Measurements from ENCODE around the gene SLC1A2.

The SLC1A2 gene

DNA sequence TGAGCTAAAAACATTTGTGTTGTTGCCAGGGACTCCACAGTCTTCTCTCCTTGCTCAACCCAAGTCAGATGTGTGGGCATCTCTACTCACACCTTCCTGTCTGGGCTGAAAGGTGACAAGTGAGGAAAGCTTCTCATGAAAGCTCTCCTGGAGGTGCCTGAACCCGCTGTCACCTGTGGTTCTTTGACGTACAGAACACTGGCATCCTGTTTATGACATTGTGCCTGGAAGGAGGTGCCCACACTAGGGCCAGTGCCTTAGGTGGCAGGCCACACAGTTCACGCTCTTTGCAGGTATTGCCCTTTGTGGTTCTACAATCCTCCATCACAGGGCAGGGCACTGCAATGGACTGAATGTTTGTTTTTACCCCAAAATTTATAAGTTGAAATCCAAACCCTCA, 171.9 kb downstream of the SLC1A2 start:
- H3K79me2 ChIP-seq (ENCODE audit: insufficient read depth, low read length) = no peaks in the 10 kb centered on the region
- no peak overlapping the region for H3K4me3 ChIP-seq (ENCODE audit: insufficient read depth, low read length, poor library complexity, severe bottlenecking)
- H3K9me2 ChIP-seq (replicated peaks; ENCODE audit: insufficient read depth, low read length) = no peaks in the 10 kb centered on the region
- no peaks in the 10 kb centered on the region for H4K20me1 ChIP-seq (ENCODE audit: low read depth, low read length)
- no peaks in the 10 kb centered on the region for H3K36me3 ChIP-seq (ENCODE audit: low read length)
- no peak overlapping the region for H3K4me2 ChIP-seq (ENCODE audit: low read depth, low read length, poor library complexity, severe bottlenecking)
- H3K27ac ChIP-seq (ENCODE audit: low read depth, low read length) = no peak overlapping the region
- no peaks in the 10 kb centered on the region for H3K27me3 ChIP-seq (ENCODE audit: low read length)
- no peaks in the 10 kb centered on the region for H3K9me3 ChIP-seq (ENCODE audit: insufficient read depth, low read length)
- TF ChIP-seq CTCF (IDR thresholded peaks at IDR 0.05; ENCODE audit: insufficient read depth, low read length, poor library complexity, severe bottlenecking) (no peak), EZH2phosphoT487 (conservative IDR thresholded peaks at IDR 0.05; ENCODE audit: low read length) (no peak)
- no peaks in the 10 kb centered on the region for H3F3A ChIP-seq (ENCODE audit: insufficient read depth)
- no peak overlapping the region for H2AFZ ChIP-seq (ENCODE audit: low read depth, low read length, severe bottlenecking)
- no peak overlapping the region for H3K9ac ChIP-seq (ENCODE audit: low read length)

DNA sequence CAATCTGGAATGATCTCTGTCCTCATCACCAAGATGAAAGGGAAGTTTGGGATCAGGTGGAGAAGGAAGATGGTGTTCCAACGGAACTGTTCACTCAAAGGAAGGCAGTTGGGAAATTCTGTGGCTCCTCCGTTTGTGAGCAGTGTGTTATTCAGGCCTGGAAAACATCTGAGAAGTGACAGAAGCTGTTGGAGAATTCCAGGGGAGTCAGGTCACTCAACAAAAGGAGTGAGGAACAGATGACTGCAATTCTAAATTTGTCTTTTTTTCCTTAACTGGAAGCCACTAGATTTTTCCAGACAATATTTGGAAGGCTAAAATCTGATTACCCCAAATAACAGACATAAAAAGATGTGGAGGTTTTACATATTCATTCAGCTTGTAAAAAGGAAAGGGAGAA, 172.6 kb downstream of the SLC1A2 start:
- H3K9me3 ChIP-seq (ENCODE audit: insufficient read depth, low read length) = no peaks in the 10 kb centered on the region
- no peak overlapping the region for H3K27ac ChIP-seq (ENCODE audit: low read depth, low read length)
- H4K20me1 ChIP-seq (ENCODE audit: low read depth, low read length) = no peaks in the 10 kb centered on the region
- no peak overlapping the region for H2AFZ ChIP-seq (ENCODE audit: low read depth, low read length, severe bottlenecking)
- no peak overlapping the region for H3K4me3 ChIP-seq (ENCODE audit: insufficient read depth, low read length, poor library complexity, severe bottlenecking)
- H3K36me3 ChIP-seq (ENCODE audit: low read length) = no peaks in the 10 kb centered on the region
- no peaks in the 10 kb centered on the region for H3K27me3 ChIP-seq (ENCODE audit: low read length)
- no peak overlapping the region for H3K4me2 ChIP-seq (ENCODE audit: low read depth, low read length, poor library complexity, severe bottlenecking)
- no peaks in the 10 kb centered on the region for H3F3A ChIP-seq (ENCODE audit: insufficient read depth)
- H3K9me2 ChIP-seq (replicated peaks; ENCODE audit: insufficient read depth, low read length) = no peaks in the 10 kb centered on the region
- H3K79me2 ChIP-seq (ENCODE audit: insufficient read depth, low read length) = no peaks in the 10 kb centered on the region
- TF ChIP-seq CTCF (IDR thresholded peaks at IDR 0.05; ENCODE audit: insufficient read depth, low read length, poor library complexity, severe bottlenecking) (no peak), EZH2phosphoT487 (conservative IDR thresholded peaks at IDR 0.05; ENCODE audit: low read length) (no peak)
- H3K9ac ChIP-seq (ENCODE audit: low read length) = no peak overlapping the region

GRCh38 chr11:35245786-35246185, 173.6 kb downstream of the SLC1A2 start:
- TF ChIP-seq EZH2phosphoT487 (conservative IDR thresholded peaks at IDR 0.05; ENCODE audit: low read length) = no peak
- no peak for TF ChIP-seq CTCF (IDR thresholded peaks at IDR 0.05; ENCODE audit: insufficient read depth, low read length, poor library complexity, severe bottlenecking)
- H3K9me2 ChIP-seq (replicated peaks; ENCODE audit: insufficient read depth, low read length) = no peaks in the 10 kb centered on the region

More at GRCh38 chr11:35245786-35246185, 173.6 kb downstream of the SLC1A2 start:
- Histone ChIP-seq H3K9me3 (ENCODE audit: insufficient read depth, low read length) (no peaks in the 10 kb centered on the region), H3K27ac (ENCODE audit: low read depth, low read length) (no peak overlapping the region), H3K4me3 (ENCODE audit: insufficient read depth, low read length, poor library complexity, severe bottlenecking) (no peak overlapping the region), H2AFZ (ENCODE audit: low read depth, low read length, severe bottlenecking) (no peak overlapping the region), H3K27me3 (ENCODE audit: low read length) (no peaks in the 10 kb centered on the region), H4K20me1 (ENCODE audit: low read depth, low read length) (no peaks in the 10 kb centered on the region), H3K79me2 (ENCODE audit: insufficient read depth, low read length) (no peaks in the 10 kb centered on the region), H3K36me3 (ENCODE audit: low read length) (no peaks in the 10 kb centered on the region), H3K9ac (ENCODE audit: low read length) (no peak overlapping the region), H3F3A (ENCODE audit: insufficient read depth) (no peaks in the 10 kb centered on the region), H3K4me2 (ENCODE audit: low read depth, low read length, poor library complexity, severe bottlenecking) (no peak overlapping the region)
